ENCODE data around the gene MPRIP. TPM values are rescaled to one million over a fixed set of nuclear protein-coding genes. Genes with fewer than 3 reads are reported as not detected.

The MPRIP gene
- polyA plus RNA-seq, 1 of the 3 experiments (the other 2 are of a cell fraction), result 64.4 TPM

- Histone ChIP-seq H3F3A (replicated peaks; ENCODE audit: insufficient read depth) (peaks cover 4% of the 10 kb centered on the region), H3K9me2 (no peaks in the 10 kb centered on the region), H3K9ac (no peak overlapping the region), H3K4me1 (ENCODE audit: control insufficient read depth in 1 of 2, insufficient read depth in 2 of 2, low read depth in 1 of 2, low read length in 1 of 2) (peaks cover 0 to 36% of the 10 kb centered on the region in 2 experiments; a peak in 2 of 4 replicates), H3K4me3 (ENCODE audit: low read depth in 2 of 2, low read length in 1 of 2) (no peak overlapping the region), H3K4me2 (no peak overlapping the region), H3K36me3 (replicated peaks in 1 of 2; ENCODE audit: control insufficient read depth in 1 of 2, insufficient read depth in 2 of 2, low read length in 1 of 2) (peaks cover 22 to 50% of the 10 kb centered on the region in 2 experiments), H2AFZ (ENCODE audit: low read depth) (no peak overlapping the region), H3K79me2 (ENCODE audit: insufficient read depth) (no peaks in the 10 kb centered on the region), H3K27ac (ENCODE audit: low read depth in 2 of 2, low read length in 1 of 2) (no peak overlapping the region; a peak in 1 of 4 replicates), H3K9me3 (no peaks in the 10 kb centered on the region), H3K27me3 (ENCODE audit: insufficient read depth) (no peaks in the 10 kb centered on the region), H4K20me1 (ENCODE audit: insufficient read depth) (no peaks in the 10 kb centered on the region)
- TF ChIP-seq FOXM1 (IDR thresholded peaks at IDR 0.05; ENCODE audit: low read depth) (no peak), RFX5 (IDR thresholded peaks at IDR 0.05; ENCODE audit: low read length) (no peak), MAX (IDR thresholded peaks at IDR 0.05; ENCODE audit: low read depth) (no peak), POLR2AphosphoS5 (IDR thresholded peaks at IDR 0.05; ENCODE audit: low read depth, low read length) (no peak), MXI1 (IDR thresholded peaks at IDR 0.05; ENCODE audit: low read depth, low read length) (no peak), REST (IDR thresholded peaks at IDR 0.05; ENCODE audit: low read depth, low read length) (no peak), JUND (IDR thresholded peaks at IDR 0.05) (no peak), FOXJ3 (CRISPR knock-in tag; IDR thresholded peaks at IDR 0.05) (no peak), RCOR1 (IDR thresholded peaks at IDR 0.05; ENCODE audit: low read length) (no peak), GATA2 (CRISPR knock-in tag; IDR thresholded peaks at IDR 0.05) (no peak), FOSL2 (IDR thresholded peaks at IDR 0.05; ENCODE audit: borderline replicate concordance, low read depth) (no peak), IRF3 (IDR thresholded peaks at IDR 0.05; ENCODE audit: low read depth, low read length) (no peak), USF1 (IDR thresholded peaks at IDR 0.05; ENCODE audit: borderline replicate concordance, low read depth) (no peak), ZBTB33 (IDR thresholded peaks at IDR 0.05; ENCODE audit: borderline replicate concordance, low read depth) (no peak), EP300 (IDR thresholded peaks at IDR 0.05; ENCODE audit: borderline replicate concordance in 1 of 2, low read depth in 1 of 2, low read length in 1 of 2) (no peak)
- TF ChIP-seq, protein P1, sequence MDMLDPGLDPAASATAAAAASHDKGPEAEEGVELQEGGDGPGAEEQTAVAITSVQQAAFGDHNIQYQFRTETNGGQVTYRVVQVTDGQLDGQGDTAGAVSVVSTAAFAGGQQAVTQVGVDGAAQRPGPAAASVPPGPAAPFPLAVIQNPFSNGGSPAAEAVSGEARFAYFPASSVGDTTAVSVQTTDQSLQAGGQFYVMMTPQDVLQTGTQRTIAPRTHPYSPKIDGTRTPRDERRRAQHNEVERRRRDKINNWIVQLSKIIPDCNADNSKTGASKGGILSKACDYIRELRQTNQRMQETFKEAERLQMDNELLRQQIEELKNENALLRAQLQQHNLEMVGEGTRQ (IDR thresholded peaks at IDR 0.05; ENCODE audit: borderline replicate concordance, low read depth, low read length), result no peak
- TF ChIP-seq, protein P2, sequence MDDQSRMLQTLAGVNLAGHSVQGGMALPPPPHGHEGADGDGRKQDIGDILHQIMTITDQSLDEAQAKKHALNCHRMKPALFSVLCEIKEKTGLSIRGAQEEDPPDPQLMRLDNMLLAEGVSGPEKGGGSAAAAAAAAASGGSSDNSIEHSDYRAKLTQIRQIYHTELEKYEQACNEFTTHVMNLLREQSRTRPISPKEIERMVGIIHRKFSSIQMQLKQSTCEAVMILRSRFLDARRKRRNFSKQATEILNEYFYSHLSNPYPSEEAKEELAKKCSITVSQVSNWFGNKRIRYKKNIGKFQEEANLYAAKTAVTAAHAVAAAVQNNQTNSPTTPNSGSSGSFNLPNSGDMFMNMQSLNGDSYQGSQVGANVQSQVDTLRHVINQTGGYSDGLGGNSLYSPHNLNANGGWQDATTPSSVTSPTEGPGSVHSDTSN (IDR thresholded peaks at IDR 0.05), result no peak
- no peak for DNase-seq
- ChIA-PET POLR2A (interaction anchor here (0.7 kb wide), 1 partner anchor 178 kb away, joined by 3 read pairs; no protein-coding TSS in a partner anchor), CTCF (interaction anchor here (0.7 to 1.5 kb wide), 2 partner anchors 9 to 182 kb away, joined by 3 to 7 read pairs; no protein-coding TSS in a partner anchor)
- WGBS (ENCODE audit: low lambda C conversion rate), result 83% methylated on average over 3 of the region's 6 CpGs
Observed at GRCh38 chr17:17182598-17183136, 140.4 kb downstream of the MPRIP start.
